ENCODE data around the gene MED15. TPM values are rescaled to one million over a fixed set of nuclear protein-coding genes. Genes with fewer than 3 reads are reported as not detected.

MED15 gene
- total and polyA plus RNA-seq, 2 donors from 2014 or later, result 31.7 to 102 TPM

DNA sequence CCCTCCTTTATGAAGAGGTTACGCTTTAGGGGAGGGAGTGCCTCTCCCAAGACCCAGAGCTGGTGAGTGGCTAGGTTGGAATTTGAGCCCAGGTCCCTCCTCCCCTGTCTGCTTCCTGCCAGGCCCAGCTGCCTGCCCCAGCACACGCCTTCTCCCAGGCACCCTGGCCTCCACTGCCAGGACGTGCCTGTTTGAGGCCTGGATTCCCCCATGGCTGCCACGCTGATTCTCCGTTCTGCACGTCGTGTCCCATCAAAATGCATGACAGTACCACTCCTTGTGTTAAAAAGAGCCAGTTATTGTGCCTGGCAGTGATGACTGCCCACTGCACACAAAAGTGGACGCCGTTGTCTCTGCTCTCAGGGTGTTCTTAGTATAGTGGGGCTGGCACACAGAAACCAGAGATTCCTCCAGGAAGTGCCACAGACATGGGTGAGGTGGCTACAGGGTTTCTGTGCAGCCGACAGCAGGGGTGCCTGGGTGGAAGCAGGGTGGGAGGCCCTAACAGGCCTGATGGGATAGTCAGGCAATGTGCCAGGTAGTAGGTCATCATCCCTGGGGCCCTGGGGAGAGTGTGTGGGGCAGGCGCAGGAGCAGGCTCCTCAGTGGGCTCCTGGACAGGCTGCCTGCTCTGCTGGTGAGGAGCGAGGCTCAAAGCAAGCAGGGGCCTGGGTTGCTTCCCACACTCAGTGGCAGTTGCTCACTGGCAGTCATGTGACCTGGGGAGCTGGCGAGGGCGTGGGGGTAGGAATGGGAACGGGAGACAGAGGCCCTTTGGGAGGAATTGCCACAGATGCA, 24.2 kb downstream of the MED15 start:
- H3K9ac ChIP-seq (ENCODE audit: low read length in 3 of 3), result peak overlapping the region in 2 of 3 donors; percentile 29 to 31
- H3K4me1 ChIP-seq (ENCODE audit: control insufficient read depth in 2 of 3, insufficient read depth in 2 of 3, low read depth in 1 of 3, low read length in 3 of 3), result peaks cover 0 to 39% (median 37%) of the 10 kb centered on the region in 3 donors
- H3K27me3 ChIP-seq (ENCODE audit: control insufficient read depth, insufficient read depth, low read length), result no peaks in the 10 kb centered on the region
- intact Hi-C loops (cut with DNase I), result no loop called here
- TF ChIP-seq, protein P1, sequence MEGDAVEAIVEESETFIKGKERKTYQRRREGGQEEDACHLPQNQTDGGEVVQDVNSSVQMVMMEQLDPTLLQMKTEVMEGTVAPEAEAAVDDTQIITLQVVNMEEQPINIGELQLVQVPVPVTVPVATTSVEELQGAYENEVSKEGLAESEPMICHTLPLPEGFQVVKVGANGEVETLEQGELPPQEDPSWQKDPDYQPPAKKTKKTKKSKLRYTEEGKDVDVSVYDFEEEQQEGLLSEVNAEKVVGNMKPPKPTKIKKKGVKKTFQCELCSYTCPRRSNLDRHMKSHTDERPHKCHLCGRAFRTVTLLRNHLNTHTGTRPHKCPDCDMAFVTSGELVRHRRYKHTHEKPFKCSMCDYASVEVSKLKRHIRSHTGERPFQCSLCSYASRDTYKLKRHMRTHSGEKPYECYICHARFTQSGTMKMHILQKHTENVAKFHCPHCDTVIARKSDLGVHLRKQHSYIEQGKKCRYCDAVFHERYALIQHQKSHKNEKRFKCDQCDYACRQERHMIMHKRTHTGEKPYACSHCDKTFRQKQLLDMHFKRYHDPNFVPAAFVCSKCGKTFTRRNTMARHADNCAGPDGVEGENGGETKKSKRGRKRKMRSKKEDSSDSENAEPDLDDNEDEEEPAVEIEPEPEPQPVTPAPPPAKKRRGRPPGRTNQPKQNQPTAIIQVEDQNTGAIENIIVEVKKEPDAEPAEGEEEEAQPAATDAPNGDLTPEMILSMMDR (IDR thresholded peaks at IDR 0.05; ENCODE audit: borderline replicate concordance, extremely low read depth, insufficient read depth), result no peak
- H3K27ac ChIP-seq (ENCODE audit: low read depth in 2 of 2, low read length in 2 of 2), result peak overlapping the region; percentile 67 to 69
- DNase-seq, result peak in 4 of 5 donors; percentile 66 to 82 (median 74)
- H3K4me3 ChIP-seq (ENCODE audit: low read length in 3 of 3), result no peak overlapping the region
- H3K9me3 ChIP-seq (ENCODE audit: control insufficient read depth in 2 of 3, insufficient read depth in 1 of 3, low read length in 3 of 3), result no peaks in the 10 kb centered on the region
- no peak for FAIRE-seq
- H3K36me3 ChIP-seq (ENCODE audit: control insufficient read depth in 2 of 3, insufficient read depth in 3 of 3, low read length in 3 of 3), result peaks cover 0 to 6% (median 0%) of the 10 kb centered on the region in 3 donors

DNA sequence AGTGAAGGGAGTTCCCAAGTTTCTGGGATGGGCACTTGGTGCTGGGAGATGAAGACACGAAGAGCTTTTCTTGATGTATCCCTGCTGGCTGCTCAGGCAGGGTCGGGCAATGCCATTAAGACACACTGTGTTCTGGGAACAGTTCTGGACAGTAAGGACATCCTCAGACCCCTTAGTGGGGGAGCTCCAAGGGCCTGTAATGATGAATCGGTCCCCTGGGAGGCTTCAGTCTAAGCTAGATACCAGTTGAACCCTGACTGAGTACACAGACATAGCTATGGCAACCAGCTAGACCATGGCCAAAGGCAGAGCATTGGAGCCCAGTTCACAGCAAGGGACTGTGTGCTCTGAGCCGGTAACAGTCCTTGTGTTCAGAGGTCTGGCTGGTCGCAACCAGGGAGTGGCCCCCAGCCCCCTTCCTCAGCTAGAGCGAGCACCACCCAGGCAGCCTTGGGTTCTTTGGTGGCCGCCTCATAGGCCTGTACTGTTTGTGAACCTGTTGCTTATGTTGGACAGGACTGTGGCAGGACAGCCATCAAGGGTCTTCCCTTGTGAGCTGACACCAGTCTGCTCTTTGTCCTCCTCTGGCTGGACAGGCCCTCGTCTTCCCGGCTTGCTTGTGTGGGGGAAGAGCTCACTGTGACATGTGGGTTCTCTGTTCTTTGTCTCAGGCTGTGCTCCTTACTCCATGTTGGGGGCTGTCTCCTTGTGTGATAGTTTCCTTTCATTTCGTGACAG, 25.0 kb downstream of the MED15 start:
- Histone ChIP-seq H3K27ac (ENCODE audit: low read depth in 2 of 2, low read length in 2 of 2) (peak overlapping the region; percentile 53 to 67), H3K9ac (ENCODE audit: low read length in 3 of 3) (peak overlapping the region in 1 of 3 donors; percentile 31), H3K4me1 (ENCODE audit: control insufficient read depth in 2 of 3, insufficient read depth in 2 of 3, low read depth in 1 of 3, low read length in 3 of 3) (peaks cover 0 to 39% (median 34%) of the 10 kb centered on the region in 3 donors), H3K27me3 (ENCODE audit: control insufficient read depth, insufficient read depth, low read length) (no peaks in the 10 kb centered on the region), H3K4me3 (ENCODE audit: low read length in 3 of 3) (no peak overlapping the region), H3K36me3 (ENCODE audit: control insufficient read depth in 2 of 3, insufficient read depth in 3 of 3, low read length in 3 of 3) (peaks cover 0 to 9% (median 0%) of the 10 kb centered on the region in 3 donors), H3K9me3 (ENCODE audit: control insufficient read depth in 2 of 3, insufficient read depth in 1 of 3, low read length in 3 of 3) (no peaks in the 10 kb centered on the region)
- FAIRE-seq (no peak), DNase-seq (no peak)
- TF ChIP-seq, protein P1 (IDR thresholded peaks at IDR 0.05; ENCODE audit: borderline replicate concordance, extremely low read depth, insufficient read depth), result no peak
- intact Hi-C loops (cut with DNase I), result no loop called here

DNA sequence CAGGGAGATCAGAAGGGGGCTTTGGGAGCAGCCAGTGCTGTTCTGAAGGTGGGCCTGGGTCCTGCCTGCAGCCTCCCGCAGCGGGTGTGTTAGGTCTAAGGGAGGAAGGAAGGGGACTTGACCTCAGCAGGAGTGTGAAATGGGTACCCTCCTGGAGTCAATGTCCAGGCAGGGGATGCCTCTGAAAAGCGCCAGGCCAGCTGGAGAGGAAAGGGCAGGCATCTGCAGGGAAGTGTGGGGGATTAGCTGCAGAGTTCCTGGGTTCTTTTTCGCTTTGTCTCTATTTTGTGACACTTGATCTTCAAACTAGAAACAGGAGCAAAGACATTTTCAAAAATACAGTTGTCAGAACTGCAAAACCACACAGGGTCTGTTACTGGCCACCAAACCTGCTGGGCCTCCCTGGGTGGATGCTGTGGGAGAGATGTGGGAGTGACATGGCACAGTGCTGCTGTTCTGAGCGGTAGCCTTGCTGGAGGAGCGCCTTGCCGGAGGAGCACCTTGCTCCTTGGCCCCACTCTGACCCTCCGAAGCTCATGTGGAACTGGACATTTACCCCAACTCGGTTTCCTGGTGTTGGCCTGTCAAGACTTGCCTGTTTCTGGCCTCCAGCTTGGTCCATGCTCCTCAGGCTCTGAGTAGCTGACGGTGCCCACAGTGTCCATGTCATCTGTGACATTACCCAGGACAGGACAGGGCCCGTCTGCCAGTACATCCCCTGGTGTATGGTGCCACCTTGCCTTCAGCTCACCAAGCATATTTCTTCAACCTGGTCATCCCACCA, 25.9 kb downstream of the MED15 start:
- H3K27ac ChIP-seq (ENCODE audit: low read depth in 2 of 2, low read length in 2 of 2), result peak overlapping the region in 1 of 2 donors; percentile 53
- H3K9me3 ChIP-seq (ENCODE audit: control insufficient read depth in 2 of 3, insufficient read depth in 1 of 3, low read length in 3 of 3), result no peaks in the 10 kb centered on the region
- H3K36me3 ChIP-seq (ENCODE audit: control insufficient read depth in 2 of 3, insufficient read depth in 3 of 3, low read length in 3 of 3), result peaks cover 0 to 11% (median 2%) of the 10 kb centered on the region in 3 donors
- no peaks in the 10 kb centered on the region for H3K27me3 ChIP-seq (ENCODE audit: control insufficient read depth, insufficient read depth, low read length)
- DNase-seq, result no peak
- intact Hi-C loops (cut with DNase I), result no loop called here
- H3K9ac ChIP-seq (ENCODE audit: low read length in 3 of 3), result no peak overlapping the region
- H3K4me1 ChIP-seq (ENCODE audit: control insufficient read depth in 2 of 3, insufficient read depth in 2 of 3, low read depth in 1 of 3, low read length in 3 of 3), result peaks cover 0 to 39% (median 34%) of the 10 kb centered on the region in 3 donors
- FAIRE-seq, result no peak
- TF ChIP-seq, protein P1 (IDR thresholded peaks at IDR 0.05; ENCODE audit: borderline replicate concordance, extremely low read depth, insufficient read depth), result no peak
- no peak overlapping the region for H3K4me3 ChIP-seq (ENCODE audit: low read length in 3 of 3)

Measured in kidney (tissue), 14 donors.